HUDEP-2 (cell line): ENCODE results near the gene SLC9A9.
"Not testable (repeated sequence)": the region's sequence is repeated elsewhere in the genome, so short reads cannot be mapped to it uniquely, and the experiment has no call there.

Experiments used
- DNase-seq, 76 experiments: peaks; one replicate each; lab custom pipeline; 2025; ENCODE audit not compliant: unreplicated experiment in 76 of 76; lab: John Stamatoyannopoulos, UW

The SLC9A9 gene

DNA sequence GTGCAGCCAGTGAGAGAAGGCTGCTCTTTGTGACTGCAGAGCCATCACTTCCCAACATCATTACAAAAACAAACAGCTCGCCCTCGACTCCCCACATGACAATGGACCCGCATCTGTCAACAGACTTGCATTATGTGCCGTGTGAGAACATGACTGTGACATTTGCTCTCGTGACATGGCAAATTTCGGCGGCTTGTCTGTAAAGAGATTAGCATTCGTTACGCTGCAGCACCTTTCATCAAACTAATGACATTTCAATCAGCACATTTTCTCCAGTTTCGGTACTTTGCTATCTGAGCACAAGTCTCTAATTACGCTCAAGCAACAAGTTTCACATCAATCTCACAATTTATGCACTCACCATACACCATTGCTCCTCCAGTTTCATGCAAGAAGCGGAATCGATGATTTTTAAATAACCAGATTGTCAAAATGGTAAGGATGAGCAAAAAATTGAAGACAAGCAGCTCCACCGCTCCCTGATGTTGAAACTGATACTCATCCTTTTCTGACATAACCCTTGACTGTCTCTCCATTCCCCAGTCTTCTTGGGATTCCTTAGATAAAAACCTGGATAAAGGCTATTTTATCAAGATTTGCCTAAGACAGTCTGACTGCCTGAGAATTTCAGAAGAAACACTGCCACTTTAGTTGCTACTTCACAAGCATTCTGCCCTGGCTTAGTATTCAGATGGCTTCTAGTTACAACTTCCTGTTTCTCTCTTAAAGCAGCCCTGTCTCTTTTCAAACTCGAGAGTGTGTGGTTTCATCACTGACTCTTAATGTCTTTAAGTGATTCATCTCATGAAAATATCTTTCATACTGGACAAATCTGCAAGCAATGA lies at the start of gene SLC9A9:
SLC9A9 (minus strand) TSS at position 682 of the 845 bp plus-strand sequence; CDS start at position 536, 146 bp downstream.
- DNase-seq, result peak in 1 of 76 experiments; percentile 10

DNA sequence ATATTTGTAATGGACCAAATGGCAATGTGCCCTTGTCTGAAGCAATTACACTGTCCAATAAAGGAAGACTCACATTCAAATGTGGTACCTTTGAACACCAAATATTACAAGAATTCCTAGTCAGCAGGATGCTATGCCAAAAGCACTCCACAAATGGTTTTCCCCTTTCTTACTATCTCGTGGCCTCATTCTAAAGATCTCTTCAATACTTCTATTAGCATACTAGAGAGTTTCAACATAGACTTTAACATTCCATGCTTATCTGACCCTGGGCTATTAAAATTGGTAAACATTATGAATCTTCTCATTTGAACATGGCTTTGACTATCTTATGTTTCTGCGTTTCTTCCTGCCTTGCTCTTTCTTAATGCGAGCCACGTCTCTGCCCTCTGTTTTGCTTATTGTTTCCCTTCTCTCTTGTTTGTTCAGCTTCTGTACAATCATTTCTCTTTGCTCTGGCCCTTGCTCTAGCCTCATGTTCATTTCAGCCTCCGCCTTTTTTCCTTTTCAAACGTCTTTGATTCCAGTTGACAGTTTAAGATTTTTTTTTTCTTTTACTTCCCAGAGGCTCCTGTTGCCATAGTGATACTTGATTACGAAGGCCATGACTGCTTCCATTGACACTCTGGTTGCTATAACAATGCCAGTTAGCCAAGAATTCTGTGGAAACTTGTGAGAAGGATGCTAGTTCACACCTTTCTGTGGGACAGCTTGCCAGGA lies 49.5 kb upstream of the SLC9A9 start:
- DNase-seq, result no peak

DNA sequence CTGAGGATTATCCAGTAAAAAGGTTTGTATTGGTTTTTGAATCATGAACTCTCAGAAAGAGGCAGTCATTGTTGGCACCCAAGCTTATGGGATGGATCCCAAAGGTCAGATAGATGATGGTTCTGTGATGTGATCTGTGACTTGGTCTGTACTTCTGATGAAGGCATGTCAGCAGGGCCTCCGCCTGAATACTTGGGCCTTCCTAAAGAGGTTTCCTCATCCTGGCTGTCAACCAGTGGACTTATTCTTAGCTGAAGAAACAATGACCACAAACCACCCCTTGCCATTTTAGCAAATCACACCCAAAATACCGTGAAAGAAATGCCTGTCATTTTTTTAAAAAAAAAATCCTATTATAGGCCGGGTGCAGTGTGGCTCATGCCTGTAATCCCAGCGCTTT lies 48.2 kb upstream of the SLC9A9 start:
- no peak for DNase-seq

DNA sequence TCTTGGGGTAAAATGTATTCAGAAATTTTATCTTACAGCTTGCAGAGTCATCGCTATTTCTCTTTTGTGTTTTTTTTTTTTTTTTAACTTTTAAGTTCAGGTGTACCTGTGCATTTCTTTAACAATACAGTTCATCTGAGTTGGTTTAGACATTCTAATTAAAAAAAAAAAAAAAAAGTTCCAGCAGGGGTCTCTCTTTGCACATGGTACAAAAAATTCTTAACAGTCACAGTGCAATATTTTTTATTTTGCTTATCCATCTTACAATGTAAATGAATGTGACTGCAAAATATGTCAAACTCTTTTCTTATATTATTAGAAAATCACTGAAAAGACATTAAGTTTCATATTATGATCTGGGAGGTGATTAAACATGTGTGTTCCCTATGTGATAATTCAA lies 47.5 kb upstream of the SLC9A9 start:
- DNase-seq, result peak in 1 of 76 experiments; percentile 6

DNA sequence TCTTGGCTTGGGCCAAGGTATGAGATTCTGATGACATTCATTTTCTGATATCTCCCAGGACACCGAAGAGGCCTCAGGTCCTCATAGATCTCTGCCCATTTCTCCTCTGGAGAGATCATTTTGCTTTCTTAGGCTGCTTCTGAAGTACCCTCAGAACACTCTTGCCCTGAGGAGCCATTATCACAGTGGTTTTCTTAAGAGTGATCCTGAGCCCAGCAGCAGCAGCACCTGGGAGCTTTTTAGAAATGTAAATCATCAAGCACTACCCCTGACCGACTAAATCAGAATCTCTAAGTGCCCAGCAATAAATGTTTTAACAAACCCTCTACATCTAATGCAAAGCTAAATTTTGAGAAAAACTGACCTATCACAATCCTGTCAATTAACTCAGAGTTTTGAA lies 40.6 kb upstream of the SLC9A9 start:
- DNase-seq, result no peak

DNA sequence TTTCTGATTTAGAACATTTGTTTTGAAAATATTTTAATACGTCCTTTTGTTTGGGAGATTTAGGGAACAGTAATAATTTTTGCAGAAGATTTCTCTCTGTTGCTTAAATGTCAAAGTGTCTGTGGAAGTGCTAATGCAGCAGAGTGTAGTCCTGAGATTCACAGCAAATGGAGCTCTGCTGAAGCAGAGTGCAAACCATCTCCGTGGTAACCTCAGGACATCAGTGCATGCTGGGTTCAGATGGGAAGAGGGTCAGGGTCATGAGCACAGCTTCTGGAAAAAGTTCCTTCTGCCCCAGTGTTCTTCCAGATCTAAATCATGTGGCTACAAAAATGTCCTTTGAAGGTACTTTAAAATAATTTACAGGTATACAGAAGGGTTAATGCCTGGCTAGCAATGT lies 39.9 kb upstream of the SLC9A9 start:
- DNase-seq, result no peak

DNA sequence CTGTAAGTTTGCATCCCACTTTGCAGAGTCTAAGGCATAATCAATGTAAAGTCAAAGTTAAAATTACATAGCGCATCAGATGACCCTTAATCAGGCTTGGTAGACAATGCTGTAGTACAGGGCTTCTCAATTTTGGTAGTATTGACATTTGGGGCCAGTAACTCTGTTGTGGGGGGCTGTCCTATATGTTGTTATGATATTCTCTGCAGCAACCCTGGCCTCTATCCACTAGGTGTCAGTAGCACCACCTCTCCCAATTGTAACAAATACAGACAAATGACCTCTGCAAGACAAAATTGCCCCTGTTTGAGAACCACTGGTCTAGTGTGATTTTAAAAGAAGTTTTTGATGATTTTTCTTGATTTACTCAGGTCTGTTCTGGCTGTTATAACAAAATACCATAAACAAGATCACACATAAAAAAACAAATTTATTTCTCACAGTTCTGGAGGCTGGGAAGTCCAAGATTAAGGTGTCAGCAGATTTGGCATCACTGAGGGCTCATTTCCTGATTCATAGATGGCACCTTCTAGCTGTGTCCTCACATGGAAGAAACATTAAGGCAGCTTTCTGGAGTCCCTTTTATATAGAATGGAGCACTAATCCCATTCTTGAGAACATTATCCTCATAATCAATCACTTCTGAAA lies 37.6 kb upstream of the SLC9A9 start:
- DNase-seq, result peak in 21 of 76 experiments; percentile 3 to 33 (median 19)

DNA sequence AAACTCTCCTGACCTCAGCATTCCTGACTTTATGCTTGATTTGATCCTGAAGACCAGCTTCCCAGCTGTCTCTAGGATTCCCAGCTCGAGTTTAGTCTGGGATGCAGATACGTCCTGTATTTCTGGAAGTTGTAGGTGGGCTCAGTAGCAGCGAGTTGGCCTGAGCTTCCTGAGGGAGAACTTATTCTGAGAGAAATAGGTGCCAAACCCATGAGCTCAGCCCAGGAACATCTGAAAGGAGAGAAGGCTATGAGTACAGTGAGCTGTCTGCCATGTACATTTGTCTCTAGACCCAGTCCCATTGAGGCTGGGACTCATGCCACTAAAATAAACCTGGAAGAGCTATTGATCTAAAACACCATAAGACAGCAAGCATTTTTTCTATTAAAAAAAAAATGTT lies 36.6 kb upstream of the SLC9A9 start:
- DNase-seq, result no peak

DNA sequence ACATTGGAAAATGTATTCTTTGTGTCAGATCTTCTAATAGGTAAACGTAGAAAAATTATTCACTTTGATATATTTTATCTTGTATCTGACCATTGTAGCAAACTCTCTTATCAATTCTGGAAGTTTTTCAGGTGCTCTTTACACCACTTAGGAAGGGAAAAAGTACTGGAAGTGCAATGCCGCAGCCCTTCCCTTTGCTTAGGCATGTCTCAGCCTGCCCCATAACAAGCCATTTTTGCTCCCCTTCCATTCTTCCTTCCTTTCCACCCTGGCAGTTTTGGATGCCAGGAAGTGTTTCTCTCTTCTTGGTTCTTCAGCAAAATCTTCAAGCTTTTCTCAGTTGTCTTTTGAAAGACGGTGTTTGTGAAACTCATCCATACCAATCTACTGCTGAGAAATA lies 34.9 kb upstream of the SLC9A9 start:
- no peak for DNase-seq

DNA sequence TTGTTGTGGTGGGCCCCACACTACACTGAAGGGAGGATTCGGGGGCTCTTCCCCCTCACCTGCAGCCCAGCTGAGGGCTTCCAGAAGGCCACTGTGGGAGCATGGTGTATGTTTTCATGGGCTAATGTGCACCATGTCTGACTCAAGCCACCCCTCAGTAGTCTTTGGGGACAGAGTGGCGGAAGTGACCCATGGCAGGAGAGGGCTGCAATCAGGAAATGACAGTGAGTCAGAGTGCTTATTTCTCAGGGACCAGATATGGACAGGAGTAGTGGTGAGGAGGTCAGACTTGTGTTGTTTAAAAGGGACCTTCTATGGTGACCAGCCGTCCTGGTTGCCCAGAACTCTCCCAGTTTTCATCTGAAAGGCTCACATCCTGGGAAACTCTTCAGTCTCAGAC lies 32.8 kb upstream of the SLC9A9 start:
- DNase-seq, result no peak

DNA sequence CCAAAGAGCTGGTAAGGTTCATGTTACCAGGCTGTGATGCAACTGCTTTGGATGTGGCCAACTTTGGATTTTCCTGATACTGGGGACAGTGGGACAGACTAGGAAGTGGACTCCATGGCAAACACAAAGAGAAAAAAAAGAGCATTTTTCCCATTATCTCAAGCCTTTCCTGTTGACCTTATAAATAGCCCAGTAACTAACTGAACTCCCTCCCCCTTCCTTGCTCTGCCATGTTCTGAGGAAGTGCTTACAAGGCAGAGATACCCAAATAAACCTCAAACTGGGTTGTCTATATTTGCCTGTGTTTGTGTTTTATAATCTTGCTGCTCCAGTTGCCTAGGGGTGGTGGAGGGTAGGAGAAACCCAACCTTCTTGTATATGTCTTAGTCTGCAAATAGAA lies 27.3 kb upstream of the SLC9A9 start:
- DNase-seq, result peak in 9 of 76 experiments; percentile 2 to 53 (median 11)

DNA sequence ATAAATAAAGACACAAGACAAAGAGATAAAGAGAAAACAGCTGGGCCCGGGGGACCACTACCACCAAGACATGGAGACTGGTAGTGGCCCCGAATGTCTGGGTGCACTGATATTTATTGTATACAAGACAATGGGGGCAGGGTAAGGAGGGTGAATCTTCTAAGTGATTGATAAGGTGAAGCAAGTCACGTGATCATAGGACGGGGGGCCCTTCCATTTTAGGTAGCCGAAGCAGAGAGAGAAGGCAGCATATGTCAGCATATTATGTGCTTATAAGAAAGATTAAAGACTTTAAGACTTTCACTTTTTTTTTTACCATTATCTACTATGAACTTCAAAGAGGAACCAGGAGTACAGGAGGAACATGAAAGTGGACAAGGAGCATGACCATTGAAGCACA lies 25.3 kb upstream of the SLC9A9 start:
- DNase-seq, result not testable (repeated sequence)

DNA sequence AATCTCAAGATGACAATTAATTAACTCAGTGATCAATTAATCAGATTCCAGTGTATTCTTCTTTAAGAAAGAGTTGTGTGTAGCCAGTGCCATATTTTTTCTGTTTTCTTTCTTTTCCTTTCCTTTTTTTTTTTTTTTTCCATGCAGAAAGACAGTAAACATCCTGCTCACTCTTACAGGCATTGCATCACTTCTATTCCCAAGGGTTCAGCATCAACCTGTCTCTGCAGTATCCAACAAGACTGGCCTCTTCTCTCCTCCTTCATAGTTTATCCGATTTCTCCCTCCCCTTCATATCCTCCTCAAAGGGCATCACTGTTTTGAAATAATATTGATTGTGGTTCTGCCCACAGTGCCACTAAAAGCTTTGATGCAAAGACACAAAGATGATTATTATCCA lies 17.0 kb upstream of the SLC9A9 start:
- DNase-seq, result no peak

DNA sequence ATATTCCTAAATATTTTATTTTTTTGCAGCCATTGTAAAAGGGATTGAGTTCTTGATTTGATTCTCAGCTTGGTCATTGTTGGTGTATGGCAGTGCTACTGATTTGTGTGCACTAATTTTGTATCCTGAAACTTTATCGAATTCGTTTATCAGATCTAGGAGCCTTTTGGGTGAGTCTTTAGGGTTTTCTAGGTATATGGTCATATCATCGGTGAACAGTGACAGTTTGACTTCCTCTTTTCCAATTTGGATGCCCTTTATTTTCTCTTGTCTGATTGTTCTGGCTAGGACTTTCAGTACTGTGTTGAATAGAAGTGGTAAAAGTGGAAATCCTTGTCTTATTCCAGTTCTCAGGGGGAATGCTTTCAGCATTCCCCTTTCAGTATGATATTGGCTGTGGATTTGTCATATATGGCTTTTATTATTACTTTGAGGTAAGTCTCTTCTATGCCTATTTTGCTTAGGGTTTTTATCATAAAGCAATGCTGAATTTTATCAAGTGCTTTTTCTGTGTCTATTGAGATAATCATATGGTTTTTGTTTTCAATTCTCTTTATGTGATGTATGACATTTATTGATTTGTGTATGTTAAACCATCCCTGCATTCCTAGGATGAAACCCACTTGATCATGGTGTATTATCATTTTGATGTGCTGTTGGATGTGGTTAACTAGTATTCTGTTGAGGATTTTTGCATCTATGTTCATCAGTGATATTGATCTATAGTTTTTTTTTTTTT lies 11.4 kb upstream of the SLC9A9 start:
- peak in 3 of 76 experiments; percentile 4 to 46 (median 28) for DNase-seq

DNA sequence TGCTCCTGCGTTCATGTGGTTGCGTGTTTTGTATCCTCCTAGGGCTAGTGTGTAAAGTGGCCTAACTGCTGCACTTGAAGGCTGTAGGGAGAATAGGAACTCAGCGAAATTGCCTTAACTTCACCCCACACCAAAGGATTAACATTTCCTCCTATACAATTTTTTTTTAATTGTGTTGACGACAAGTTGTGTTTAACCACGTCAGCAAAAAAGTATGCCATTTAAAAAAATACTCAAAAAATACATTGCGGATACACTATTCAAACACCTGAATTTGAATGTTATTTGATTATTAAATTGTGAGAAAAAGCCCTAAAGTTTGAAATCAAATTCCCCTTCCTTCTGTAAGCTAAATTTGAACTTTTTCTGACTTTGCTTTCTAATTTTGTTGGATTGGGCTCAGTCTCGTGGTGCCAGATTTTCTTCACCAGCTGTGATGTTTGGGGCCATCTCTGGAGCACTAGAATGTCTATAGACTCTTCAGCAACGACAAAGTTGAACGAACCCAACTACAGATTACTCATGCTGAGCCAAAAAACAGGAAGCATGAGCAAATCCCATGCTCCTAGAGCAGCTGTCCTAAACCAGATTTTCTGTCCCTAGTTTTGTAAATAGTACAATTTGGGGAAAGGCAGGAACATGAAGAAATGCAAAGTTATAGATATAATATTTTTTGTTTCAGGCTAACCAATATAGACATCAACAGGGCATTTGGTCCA lies 8.1 kb upstream of the SLC9A9 start:
- no peak for DNase-seq

DNA sequence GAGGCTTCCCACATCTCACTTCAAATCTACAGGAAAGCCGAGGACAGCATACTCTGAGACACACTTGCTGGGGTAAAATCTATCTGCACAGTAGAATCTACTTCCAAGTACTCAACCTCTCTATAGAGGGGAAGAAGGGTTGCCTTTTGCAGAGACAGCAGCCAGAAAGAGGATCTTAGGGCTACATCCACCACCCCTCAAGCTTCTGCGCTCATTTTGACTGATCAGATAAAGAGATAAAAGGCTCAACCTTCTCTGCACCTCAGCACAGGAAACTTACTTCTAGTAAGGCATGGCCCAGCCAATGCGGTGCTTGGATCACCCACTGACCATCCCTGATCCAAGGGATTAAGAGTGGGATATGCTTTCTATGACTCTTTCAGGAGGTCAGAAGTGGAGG lies 6.9 kb upstream of the SLC9A9 start:
- DNase-seq, result no peak

DNA sequence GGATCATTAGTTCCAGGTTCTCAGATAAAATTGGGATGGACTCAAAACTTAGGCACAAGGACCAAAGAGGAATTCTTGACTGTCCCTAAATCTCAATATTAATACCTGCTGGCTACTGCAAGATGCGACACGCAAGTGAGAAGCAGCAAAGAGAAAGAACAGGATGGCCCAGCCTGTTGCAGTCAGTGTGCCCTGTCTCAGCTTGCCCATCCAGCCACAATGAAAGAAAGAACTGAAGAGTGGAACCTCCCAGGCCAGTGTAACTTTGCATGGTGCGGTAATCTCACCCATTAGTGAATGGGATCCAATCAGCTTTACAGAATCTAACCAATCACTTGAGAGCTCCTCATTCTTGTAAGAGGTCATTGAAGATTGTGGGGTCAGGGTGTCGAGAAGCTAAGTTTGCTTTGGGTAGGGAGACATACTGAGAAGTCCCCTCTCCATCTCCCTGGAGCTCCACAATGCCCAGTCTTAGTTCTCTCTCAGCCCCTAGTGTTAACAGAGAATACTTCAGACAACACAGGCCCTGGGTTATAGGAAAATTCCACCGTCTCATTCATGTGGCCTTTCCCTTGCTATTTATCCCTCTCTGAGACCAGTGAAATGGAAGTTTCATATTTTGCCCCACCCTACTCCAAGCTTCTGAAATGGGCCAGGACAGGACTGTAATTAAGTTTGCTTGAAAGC lies 3.2 kb upstream of the SLC9A9 start:
- no peak for DNase-seq

DNA sequence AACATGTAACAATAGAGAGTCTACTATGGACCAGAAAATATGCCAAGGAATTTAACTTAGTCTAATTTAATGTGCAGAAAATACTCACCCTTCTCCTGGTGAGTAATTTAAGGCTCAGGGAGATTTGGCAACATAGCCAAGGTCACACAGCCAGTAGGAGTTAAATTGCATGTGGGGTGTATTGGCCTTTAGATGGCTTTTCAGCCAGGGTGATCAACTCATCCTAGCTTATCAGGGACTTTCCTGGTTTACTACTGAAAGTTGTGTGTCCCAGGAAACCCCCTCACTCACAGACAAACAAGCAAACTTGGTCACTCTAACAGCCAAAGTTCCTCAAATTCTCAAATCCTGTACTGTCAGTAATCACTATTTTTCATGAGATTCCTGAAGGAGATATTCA lies 2.6 kb upstream of the SLC9A9 start:
- DNase-seq, result no peak

DNA sequence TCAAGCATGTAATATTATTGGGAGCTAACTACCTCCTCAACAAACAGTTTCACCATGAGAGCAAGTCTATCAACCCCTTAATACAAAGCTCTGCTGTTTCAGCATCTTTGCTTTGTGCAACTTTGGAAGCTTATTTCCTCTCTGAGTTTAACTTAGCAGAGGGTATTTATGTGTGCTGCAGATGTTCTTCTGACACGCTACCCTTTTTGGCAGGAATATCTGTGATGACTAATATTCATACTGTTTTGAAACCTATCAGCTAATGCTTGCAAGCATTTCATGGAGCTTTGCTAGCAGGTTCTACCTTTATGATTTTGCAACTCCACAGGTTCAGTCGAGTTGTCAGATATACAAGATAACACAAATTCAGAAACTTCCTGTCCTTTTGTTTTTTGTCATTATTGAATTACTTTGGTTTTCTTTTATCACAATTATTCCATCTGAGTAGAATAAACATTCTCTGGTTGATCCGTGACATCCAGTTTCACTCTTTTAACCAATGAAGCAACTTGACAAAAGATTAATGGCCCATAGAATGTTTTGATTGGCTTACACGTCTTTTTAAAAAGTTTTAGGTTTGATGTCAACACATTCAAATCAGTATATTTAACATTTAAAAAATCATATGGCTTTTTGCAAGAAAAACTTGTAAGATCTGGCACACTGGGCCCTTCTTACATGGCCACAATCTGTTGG lies 1.7 kb upstream of the SLC9A9 start:
- no peak for DNase-seq
